ENCODE data around the gene FTH1. TPM values are rescaled to one million over a fixed set of nuclear protein-coding genes. Genes with fewer than 3 reads are reported as not detected.

FTH1 gene
- total and polyA plus RNA-seq, 2 donors: 326 to 3,415 TPM

- H3K4me3 ChIP-seq (ENCODE audit: low read length in 2 of 2): no peak overlapping the region
- H3K9me3 ChIP-seq (ENCODE audit: control insufficient read depth in 2 of 2, insufficient read depth in 1 of 2, low read length in 1 of 2): peaks cover 0 to 5% of the 10 kb centered on the region in 2 donors
- H3K27me3 ChIP-seq (ENCODE audit: control insufficient read depth in 2 of 2, insufficient read depth in 1 of 2, low read length in 1 of 2): no peaks in the 10 kb centered on the region
- WGBS: 92% methylated on average over 3 of the region's 3 CpGs
- no peaks in the 10 kb centered on the region for H3K4me1 ChIP-seq (ENCODE audit: control insufficient read depth in 2 of 2, insufficient read depth in 2 of 2, low read length in 2 of 2)
- no peak for DNase-seq (ENCODE audit: low read depth in 6 of 9, low spot score in 9 of 9)
- no peaks in the 10 kb centered on the region for H3K36me3 ChIP-seq (ENCODE audit: control insufficient read depth in 2 of 2, insufficient read depth in 2 of 2, low read length in 1 of 2)
- H3K27ac ChIP-seq (ENCODE audit: low read depth in 1 of 2, low read length in 1 of 2): no peak overlapping the region
These were observed 27.5 kb upstream of the FTH1 start for GRCh38 chr11:61994981-61995380.

DNA sequence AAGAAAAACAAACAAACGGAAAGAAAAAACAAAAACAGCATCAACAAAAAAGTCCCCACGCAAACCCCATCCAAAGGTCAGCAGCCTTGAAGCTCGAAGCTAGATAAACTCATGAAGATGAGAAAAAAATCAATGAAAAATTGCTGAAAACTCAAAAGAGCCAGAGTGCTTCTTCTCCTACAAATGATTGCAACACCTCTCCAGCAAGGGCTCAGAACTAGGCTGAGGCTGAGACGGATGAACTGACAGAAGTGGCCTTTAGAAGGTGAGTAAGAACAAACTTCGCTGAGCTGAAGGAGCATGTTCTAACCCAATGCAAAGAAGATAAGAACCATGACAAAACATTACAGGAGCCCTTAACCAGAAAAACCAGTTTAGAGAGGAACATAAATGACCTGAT is 18.4 kb upstream of the FTH1 start:
- peaks cover 0 to 4% of the 10 kb centered on the region in 2 donors for H3K4me1 ChIP-seq (ENCODE audit: control insufficient read depth in 2 of 2, insufficient read depth in 2 of 2, low read length in 2 of 2)
- H3K27me3 ChIP-seq (ENCODE audit: control insufficient read depth in 2 of 2, insufficient read depth in 1 of 2, low read length in 1 of 2): no peaks in the 10 kb centered on the region
- 96% methylated on average over 5 of the region's 5 CpGs for WGBS
- no peak for DNase-seq (ENCODE audit: low read depth in 6 of 9, low spot score in 9 of 9)
- no peaks in the 10 kb centered on the region for H3K36me3 ChIP-seq (ENCODE audit: control insufficient read depth in 2 of 2, insufficient read depth in 2 of 2, low read length in 1 of 2)
- no peaks in the 10 kb centered on the region for H3K9me3 ChIP-seq (ENCODE audit: control insufficient read depth in 2 of 2, insufficient read depth in 1 of 2, low read length in 1 of 2)
- H3K4me3 ChIP-seq (ENCODE audit: low read length in 2 of 2): no peak overlapping the region
- H3K27ac ChIP-seq (ENCODE audit: low read depth in 1 of 2, low read length in 1 of 2): no peak overlapping the region

DNA sequence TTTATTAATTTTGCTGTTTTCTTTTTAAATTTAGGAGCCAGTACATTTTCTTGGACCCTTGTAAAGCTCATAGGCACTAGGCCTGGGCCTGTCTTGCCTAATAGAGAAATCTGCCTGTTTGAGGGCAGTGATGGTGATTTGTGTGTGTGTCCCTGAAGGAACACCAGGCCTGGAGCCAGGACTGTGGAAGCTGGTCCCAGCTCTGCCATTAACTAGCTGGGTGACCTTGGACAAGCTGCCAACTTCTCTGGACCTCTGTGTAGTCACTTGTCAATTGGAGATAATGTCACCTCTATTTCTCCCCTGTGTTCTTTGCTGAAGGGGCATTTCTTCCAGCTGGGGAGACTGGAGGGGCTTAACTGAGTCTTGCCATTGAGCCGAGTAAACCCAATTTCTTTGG is 16.0 kb upstream of the FTH1 start:
- no peaks in the 10 kb centered on the region for H3K27me3 ChIP-seq (ENCODE audit: control insufficient read depth in 2 of 2, insufficient read depth in 1 of 2, low read length in 1 of 2)
- H3K9me3 ChIP-seq (ENCODE audit: control insufficient read depth in 2 of 2, insufficient read depth in 1 of 2, low read length in 1 of 2): no peaks in the 10 kb centered on the region
- 98% methylated on average over 1 of the region's 1 CpG for WGBS
- no peak overlapping the region for H3K4me3 ChIP-seq (ENCODE audit: low read length in 2 of 2)
- peaks cover 0 to 4% of the 10 kb centered on the region in 2 donors for H3K4me1 ChIP-seq (ENCODE audit: control insufficient read depth in 2 of 2, insufficient read depth in 2 of 2, low read length in 2 of 2)
- no peaks in the 10 kb centered on the region for H3K36me3 ChIP-seq (ENCODE audit: control insufficient read depth in 2 of 2, insufficient read depth in 2 of 2, low read length in 1 of 2)
- no peak overlapping the region for H3K27ac ChIP-seq (ENCODE audit: low read depth in 1 of 2, low read length in 1 of 2)
- no peak for DNase-seq (ENCODE audit: low read depth in 6 of 9, low spot score in 9 of 9)

- DNase-seq (ENCODE audit: low read depth in 6 of 9, low spot score in 9 of 9): no peak
- Histone ChIP-seq H3K4me3 (ENCODE audit: low read length in 2 of 2) (no peak overlapping the region), H3K27ac (ENCODE audit: low read depth in 1 of 2, low read length in 1 of 2) (no peak overlapping the region), H3K27me3 (ENCODE audit: control insufficient read depth in 2 of 2, insufficient read depth in 1 of 2, low read length in 1 of 2) (no peaks in the 10 kb centered on the region), H3K4me1 (ENCODE audit: control insufficient read depth in 2 of 2, insufficient read depth in 2 of 2, low read length in 2 of 2) (peaks cover 0 to 7% of the 10 kb centered on the region in 2 donors), H3K36me3 (ENCODE audit: control insufficient read depth in 2 of 2, insufficient read depth in 2 of 2, low read length in 1 of 2) (no peaks in the 10 kb centered on the region), H3K9me3 (ENCODE audit: control insufficient read depth in 2 of 2, insufficient read depth in 1 of 2, low read length in 1 of 2) (no peaks in the 10 kb centered on the region)
- 89% methylated on average over 10 of the region's 10 CpGs for WGBS
These were observed 13.5 kb upstream of the FTH1 start for GRCh38 chr11:61980783-61981541.

DNA sequence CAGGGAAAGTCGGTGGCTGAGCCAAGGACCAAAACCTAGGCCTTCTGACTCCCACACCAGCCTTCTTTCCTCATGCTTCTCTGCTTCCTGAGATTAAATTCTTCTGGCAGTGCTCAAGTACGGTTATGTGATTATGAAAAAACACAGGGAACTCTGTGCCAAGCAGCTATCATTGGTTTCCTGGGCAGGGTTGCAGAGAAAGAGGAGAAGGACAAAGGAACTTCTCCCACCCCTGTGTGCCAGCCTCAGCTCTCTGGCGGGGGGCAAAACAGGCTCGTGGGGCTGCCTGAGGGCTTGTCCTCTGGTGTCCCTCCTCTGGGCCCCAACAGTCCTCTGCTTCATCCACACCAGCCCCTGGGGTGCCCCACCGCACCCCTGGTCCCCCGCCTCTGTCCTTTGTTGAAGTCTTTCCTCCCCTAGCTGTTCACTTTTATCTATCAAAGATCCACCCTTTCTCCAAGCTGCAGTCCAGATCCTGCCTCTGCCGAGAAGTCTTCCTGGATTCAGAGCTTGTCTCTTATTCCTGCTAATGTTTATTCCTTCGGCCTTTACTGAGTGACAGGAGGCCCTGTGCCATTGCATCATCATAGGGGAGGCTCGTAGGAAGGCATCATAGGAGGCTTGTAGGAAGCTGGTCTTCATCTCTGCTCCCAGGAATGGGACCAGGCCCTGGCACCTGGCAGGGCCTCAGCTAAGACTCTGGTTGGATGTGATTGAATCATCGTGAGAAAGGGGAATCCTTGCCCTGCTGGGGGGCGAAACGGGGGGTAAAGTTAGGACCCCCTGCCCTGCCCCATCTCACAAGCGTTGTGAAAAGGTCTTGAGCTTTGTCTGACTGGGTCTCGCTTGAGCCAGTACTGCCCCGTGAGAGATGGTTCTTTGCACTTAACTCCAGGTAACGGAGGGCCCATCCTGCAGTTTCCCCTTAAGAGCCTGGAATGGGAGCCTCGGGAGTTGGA is 11.5 kb upstream of the FTH1 start:
- 90% methylated on average over 17 of the region's 17 CpGs for WGBS
- Histone ChIP-seq H3K36me3 (ENCODE audit: control insufficient read depth in 2 of 2, insufficient read depth in 2 of 2, low read length in 1 of 2) (no peaks in the 10 kb centered on the region), H3K4me1 (ENCODE audit: control insufficient read depth in 2 of 2, insufficient read depth in 2 of 2, low read length in 2 of 2) (peaks cover 0 to 15% of the 10 kb centered on the region in 2 donors), H3K27ac (ENCODE audit: low read depth in 1 of 2, low read length in 1 of 2) (no peak overlapping the region), H3K4me3 (ENCODE audit: low read length in 2 of 2) (no peak overlapping the region), H3K9me3 (ENCODE audit: control insufficient read depth in 2 of 2, insufficient read depth in 1 of 2, low read length in 1 of 2) (no peaks in the 10 kb centered on the region), H3K27me3 (ENCODE audit: control insufficient read depth in 2 of 2, insufficient read depth in 1 of 2, low read length in 1 of 2) (no peaks in the 10 kb centered on the region)
- DNase-seq (ENCODE audit: low read depth in 6 of 9, low spot score in 9 of 9): no peak

DNA sequence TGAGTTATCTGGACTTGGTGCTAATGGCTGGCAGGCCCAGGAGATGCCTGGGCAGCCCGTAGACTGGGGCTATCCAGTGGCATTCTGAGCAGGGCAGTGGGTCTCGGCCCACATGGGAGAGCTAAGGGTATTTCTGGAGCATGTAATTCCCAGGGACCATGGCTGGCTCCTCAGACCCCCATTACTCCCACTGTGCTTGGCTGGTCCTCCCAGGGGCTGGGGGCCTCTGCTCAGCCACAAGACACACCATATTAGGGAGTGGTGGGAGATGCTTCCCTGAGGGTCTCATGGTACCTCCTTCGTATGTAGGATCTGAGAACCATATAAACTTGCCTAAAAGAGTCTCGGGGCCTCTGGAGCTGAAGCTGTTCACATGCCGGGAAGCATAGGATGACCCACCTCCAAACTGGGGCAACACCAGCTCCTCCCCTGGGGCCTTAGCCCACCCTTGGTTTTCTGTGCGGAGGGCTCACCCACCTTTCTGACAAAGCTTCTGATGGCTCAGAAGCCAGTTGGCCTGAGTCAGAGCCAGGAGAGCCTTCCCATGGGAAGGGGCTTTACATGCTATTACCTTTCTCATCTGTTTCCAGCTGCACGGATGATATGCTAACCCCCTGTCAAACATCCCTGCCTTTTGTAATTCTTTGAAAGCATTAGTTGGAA is 9.5 kb upstream of the FTH1 start:
- H3K4me3 ChIP-seq (ENCODE audit: low read length in 2 of 2): no peak overlapping the region
- no peaks in the 10 kb centered on the region for H3K9me3 ChIP-seq (ENCODE audit: control insufficient read depth in 2 of 2, insufficient read depth in 1 of 2, low read length in 1 of 2)
- DNase-seq (ENCODE audit: low read depth in 6 of 9, low spot score in 9 of 9): no peak
- H3K27ac ChIP-seq (ENCODE audit: low read depth in 1 of 2, low read length in 1 of 2): no peak overlapping the region
- 91% methylated on average over 7 of the region's 7 CpGs for WGBS
- no peaks in the 10 kb centered on the region for H3K36me3 ChIP-seq (ENCODE audit: control insufficient read depth in 2 of 2, insufficient read depth in 2 of 2, low read length in 1 of 2)
- peaks cover 4 to 31% of the 10 kb centered on the region in 2 donors for H3K4me1 ChIP-seq (ENCODE audit: control insufficient read depth in 2 of 2, insufficient read depth in 2 of 2, low read length in 2 of 2)
- no peaks in the 10 kb centered on the region for H3K27me3 ChIP-seq (ENCODE audit: control insufficient read depth in 2 of 2, insufficient read depth in 1 of 2, low read length in 1 of 2)

GRCh38 chr11:61976420-61976800 is 9.0 kb upstream of the FTH1 start:
- no peaks in the 10 kb centered on the region for H3K36me3 ChIP-seq (ENCODE audit: control insufficient read depth in 2 of 2, insufficient read depth in 2 of 2, low read length in 1 of 2)
- 97% methylated on average over 8 of the region's 8 CpGs for WGBS
- peaks cover 4 to 35% of the 10 kb centered on the region in 2 donors for H3K4me1 ChIP-seq (ENCODE audit: control insufficient read depth in 2 of 2, insufficient read depth in 2 of 2, low read length in 2 of 2)
- no peaks in the 10 kb centered on the region for H3K9me3 ChIP-seq (ENCODE audit: control insufficient read depth in 2 of 2, insufficient read depth in 1 of 2, low read length in 1 of 2)
- no peaks in the 10 kb centered on the region for H3K27me3 ChIP-seq (ENCODE audit: control insufficient read depth in 2 of 2, insufficient read depth in 1 of 2, low read length in 1 of 2)
- no peak for DNase-seq (ENCODE audit: low read depth in 6 of 9, low spot score in 9 of 9)
- no peak overlapping the region for H3K27ac ChIP-seq (ENCODE audit: low read depth in 1 of 2, low read length in 1 of 2)
- H3K4me3 ChIP-seq (ENCODE audit: low read length in 2 of 2): no peak overlapping the region

DNA sequence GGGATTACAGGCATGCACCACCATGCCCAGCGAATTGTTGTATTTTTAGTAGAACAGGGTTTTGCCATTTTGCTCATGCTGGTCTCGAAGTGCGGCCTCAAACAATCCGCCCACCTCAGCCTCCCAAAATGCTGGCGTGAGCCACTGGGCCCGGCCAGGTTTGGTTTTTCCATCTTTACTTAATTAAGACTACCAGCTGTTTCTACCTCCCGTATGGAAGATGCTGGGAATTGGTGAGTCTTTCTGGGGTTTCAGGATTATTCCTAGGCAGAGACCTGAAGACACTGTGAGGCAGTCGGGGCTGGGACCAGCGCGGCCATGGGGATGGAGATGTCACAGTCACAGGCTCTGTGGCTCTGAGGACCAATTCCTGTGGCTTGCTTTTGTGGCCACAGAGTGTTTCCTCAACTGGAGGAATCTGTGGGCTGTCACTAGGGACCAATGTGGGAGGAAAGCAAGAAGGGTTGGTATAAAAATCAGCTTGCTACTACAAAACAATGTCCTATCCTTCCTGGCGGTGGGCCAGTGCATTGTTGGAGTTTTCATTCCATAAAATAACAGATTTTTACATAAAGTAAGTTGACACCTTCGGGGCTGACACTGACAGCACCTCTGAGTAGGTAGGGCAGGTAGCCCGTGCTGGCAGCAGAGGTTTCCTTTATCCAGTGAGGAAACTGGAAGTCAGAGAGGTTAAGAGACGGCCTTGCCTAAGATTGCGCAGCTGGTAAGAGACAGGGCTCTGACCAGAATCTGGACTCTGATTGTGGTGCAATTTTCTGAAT is 8.4 kb upstream of the FTH1 start:
- Histone ChIP-seq H3K9me3 (ENCODE audit: control insufficient read depth in 2 of 2, insufficient read depth in 1 of 2, low read length in 1 of 2) (no peaks in the 10 kb centered on the region), H3K36me3 (ENCODE audit: control insufficient read depth in 2 of 2, insufficient read depth in 2 of 2, low read length in 1 of 2) (no peaks in the 10 kb centered on the region), H3K4me1 (ENCODE audit: control insufficient read depth in 2 of 2, insufficient read depth in 2 of 2, low read length in 2 of 2) (peaks cover 4 to 41% of the 10 kb centered on the region in 2 donors), H3K4me3 (ENCODE audit: low read length in 2 of 2) (no peak overlapping the region), H3K27me3 (ENCODE audit: control insufficient read depth in 2 of 2, insufficient read depth in 1 of 2, low read length in 1 of 2) (no peaks in the 10 kb centered on the region), H3K27ac (ENCODE audit: low read depth in 1 of 2, low read length in 1 of 2) (no peak overlapping the region)
- DNase-seq (ENCODE audit: low read depth in 6 of 9, low spot score in 9 of 9): no peak
- WGBS: 93% methylated on average over 15 of the region's 15 CpGs

Data from thymus (tissue), 11 donors.